HL-60/S4 treated with phorbol 12-myristate 13-acetate at 8.2 ng/mL for 4 days and 3 days (cell line): ENCODE data around the gene SFN.
"Not testable (repeated sequence)": the region's sequence is repeated elsewhere in the genome, so short reads cannot be mapped to it uniquely, and the experiment has no call there.

Experiments
- in situ Hi-C: fragments of 300-500 bp; cut with MboI; formaldehyde crosslinking; loops from 2 replicates; pipeline ENCODE4 v1.15.0; 2022; ENCODE audit warnings: low sequenced_read_pairs

The SFN gene

DNA sequence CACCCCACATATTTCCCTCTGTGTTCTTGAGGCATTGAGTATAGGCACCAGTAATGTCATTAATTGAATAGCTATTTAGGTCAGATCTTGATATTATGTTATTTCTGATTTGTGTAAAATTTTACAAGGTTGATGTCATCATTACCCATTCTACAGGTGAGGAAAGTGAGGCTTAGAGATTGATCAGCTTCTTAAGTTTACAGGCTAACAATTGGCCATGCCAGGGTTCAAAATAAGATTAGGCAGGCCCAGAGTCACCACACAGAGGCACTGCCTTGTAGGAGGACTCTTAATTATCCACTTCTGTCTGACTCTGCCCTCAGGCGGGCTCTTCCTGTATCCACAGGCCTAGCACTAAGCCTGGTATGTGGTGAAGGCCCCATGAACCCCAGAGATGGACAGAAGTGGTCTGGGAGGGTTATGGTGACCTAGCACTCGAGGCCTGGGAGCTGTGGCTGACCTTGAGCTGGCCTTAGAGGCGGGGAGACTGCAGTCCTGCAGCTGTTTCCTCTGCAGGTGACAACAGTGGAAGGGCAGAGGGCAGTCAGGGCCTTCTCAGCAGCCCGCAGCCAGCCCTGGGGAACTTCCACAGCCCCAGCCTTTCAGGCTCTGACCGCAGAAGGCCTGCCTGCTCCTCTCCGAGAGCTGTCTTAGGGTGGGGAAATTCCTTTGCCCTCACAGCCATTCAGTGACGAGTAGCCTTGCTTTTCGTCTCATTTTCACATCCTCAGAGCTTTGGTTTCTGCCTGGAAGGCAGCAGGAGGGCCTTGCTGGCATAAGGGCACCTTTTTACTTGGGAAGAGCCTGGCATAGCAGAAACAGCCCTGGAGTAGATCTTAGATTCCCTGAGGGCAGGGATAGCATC lies 24.2 kb upstream of the SFN start:
- in situ Hi-C loops: no loop called here

GRCh38 chr1:26839339-26839722 lies 23.6 kb upstream of the SFN start:
- in situ Hi-C loops: no loop called here

GRCh38 chr1:26839779-26840178 lies 23.2 kb upstream of the SFN start:
- in situ Hi-C loops: no loop called here

GRCh38 chr1:26844424-26845196 lies 18.3 kb upstream of the SFN start:
- in situ Hi-C loops: no loop called here

DNA sequence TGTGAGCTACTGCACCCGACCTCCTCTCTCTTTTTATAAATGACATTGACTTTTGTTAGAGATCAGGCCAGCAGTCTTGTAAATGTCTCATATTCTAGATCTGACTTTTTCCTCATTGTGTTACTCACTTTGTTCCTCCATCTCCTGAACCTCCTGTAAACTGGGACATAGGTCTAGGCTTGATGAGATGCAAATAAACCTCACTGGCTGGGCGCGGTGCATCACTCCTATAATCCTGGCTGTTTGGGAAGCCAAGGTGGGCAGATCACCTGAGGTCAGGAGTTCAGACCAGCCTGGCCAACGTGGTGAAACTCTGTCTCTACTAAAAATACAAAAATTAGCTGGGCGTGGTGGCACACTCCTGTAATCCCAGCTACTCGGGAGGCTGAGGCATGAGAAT lies 15.1 kb upstream of the SFN start:
- in situ Hi-C loops: not testable (repeated sequence)

DNA sequence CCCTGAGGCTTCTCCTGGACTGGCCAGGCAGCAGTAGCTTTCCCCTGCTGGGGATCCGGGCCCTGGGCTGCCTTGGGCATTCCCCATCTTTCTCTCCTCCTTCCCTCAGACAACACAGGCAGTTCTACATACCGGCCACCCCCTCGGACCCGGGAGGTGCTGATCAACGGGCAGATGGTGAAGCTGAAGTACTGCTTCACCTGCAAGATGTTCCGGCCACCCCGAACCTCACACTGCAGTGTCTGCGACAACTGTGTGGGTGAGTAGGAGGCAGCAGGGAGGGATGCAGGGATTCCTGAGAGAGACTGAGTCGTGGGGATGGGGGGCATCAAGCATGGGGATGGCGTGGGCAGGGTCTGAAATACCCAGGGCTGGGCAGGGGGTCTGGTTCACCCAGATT lies 14.4 kb upstream of the SFN start:
- in situ Hi-C loops: no loop called here

- in situ Hi-C loops: no loop called here
Measured at GRCh38 chr1:26848941-26849774, 13.8 kb upstream of the SFN start.

- in situ Hi-C loops: no loop called here
Measured at GRCh38 chr1:26851106-26851684, 11.8 kb upstream of the SFN start.

DNA sequence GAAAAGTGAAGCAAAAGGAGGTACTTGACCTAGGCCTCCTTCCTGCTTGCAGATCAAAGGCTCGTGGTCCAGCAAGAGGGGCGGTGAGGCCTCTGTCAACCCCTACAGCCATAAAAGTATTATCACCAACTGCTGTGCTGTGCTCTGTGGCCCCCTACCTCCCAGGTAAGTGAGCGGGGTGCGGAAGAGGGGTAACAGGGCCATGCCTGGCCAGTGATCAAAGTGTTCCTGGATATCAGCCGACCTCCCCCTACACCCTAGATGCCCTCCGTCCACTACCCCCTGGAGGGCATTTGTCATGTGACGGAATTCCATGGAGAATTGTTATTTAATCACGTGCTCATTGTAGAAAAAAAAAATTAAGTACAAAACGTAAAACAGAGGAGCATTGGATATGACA lies 10.2 kb upstream of the SFN start:
- in situ Hi-C loops: no loop called here

GRCh38 chr1:26853156-26853555 lies 9.8 kb upstream of the SFN start:
- in situ Hi-C loops: no loop called here

GRCh38 chr1:26853600-26853999 lies 9.3 kb upstream of the SFN start:
- in situ Hi-C loops: no loop called here

DNA sequence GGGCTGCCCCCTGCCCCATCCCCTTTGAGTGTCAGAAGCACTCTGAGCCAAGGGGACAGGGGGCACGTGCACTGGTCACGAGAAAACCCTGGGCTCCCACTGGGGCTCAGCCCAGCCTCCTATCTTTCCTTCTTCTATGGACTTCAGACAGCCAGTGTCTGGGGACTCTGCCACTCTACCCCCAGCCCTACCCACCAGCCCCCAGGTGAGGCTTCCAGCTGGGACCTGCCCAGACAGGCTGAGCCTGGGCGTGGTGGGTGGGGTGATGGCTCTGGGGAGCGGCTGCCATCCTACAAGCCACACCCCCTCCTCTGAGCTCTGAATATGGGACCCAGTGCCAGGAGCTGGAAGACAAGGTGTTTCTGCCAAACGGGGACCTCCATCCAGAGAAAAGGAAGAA lies 8.0 kb upstream of the SFN start:
- in situ Hi-C loops: no loop called here

- in situ Hi-C loops: no loop called here
Measured at GRCh38 chr1:26855636-26856035, 7.3 kb upstream of the SFN start.

GRCh38 chr1:26856181-26856580 lies 6.8 kb upstream of the SFN start:
- in situ Hi-C loops: no loop called here

DNA sequence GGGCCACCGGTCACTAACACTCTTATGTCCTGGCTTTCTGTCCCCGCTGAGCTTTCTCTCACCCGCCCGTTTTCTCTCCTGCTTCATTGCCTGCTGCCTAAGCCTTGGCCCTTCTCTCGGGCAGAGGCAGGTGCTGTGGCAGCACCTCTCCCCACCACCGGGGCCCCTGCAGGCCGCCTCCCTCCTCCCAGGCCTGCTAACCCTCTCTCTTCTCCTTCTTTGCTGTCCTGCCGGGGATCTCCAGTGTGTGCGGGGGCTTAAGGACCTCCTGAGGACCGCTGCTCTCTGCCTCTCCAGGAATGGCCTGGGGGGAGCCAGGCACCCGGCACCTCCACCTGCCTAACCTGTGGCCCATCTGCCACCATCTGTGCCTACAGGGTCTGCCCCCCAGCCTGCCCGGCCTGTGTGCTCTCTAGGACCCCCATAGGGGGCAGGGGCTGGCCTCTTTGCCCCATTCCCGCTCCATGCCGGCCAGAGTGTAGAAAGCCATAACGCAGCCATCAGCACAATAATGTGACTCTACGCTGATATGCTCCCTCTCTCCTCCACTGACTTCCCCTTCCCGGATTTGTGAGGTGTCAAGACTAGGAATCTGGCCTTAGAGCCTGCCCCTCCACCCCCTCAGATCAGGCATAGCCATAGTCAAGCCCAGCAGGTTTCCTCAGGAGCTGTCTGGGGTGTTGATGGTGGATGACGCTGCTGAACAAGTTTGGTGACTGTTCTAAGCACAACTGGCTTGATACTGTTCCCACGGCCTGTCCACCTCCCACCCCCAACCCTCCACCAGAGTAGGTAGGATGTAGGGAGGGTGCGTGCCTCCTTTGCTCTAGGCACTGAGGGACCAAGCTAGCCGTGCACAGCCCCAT lies 6.1 kb upstream of the SFN start:
- in situ Hi-C loops: no loop called here

GRCh38 chr1:26857473-26858060 lies 5.4 kb upstream of the SFN start:
- in situ Hi-C loops: no loop called here

DNA sequence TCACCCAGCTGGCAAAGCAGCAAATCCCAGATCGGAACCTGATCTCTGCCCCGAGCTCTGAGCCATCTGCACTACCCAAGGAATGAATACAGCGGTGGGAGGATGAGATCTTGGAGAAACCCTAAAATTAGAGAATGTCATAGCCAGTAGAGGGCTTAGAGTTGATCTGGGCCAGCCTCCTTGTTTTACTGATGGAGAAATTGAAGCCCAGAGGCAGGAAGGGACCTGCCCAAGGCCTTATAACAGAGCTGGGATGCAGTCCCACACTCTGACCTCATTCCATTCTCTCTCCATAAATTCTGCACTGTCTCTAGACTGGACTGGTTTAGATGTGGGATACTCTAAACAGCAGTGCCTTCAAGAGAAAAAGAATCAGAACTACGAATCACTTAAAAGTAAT lies 4.8 kb upstream of the SFN start:
- in situ Hi-C loops: no loop called here

DNA sequence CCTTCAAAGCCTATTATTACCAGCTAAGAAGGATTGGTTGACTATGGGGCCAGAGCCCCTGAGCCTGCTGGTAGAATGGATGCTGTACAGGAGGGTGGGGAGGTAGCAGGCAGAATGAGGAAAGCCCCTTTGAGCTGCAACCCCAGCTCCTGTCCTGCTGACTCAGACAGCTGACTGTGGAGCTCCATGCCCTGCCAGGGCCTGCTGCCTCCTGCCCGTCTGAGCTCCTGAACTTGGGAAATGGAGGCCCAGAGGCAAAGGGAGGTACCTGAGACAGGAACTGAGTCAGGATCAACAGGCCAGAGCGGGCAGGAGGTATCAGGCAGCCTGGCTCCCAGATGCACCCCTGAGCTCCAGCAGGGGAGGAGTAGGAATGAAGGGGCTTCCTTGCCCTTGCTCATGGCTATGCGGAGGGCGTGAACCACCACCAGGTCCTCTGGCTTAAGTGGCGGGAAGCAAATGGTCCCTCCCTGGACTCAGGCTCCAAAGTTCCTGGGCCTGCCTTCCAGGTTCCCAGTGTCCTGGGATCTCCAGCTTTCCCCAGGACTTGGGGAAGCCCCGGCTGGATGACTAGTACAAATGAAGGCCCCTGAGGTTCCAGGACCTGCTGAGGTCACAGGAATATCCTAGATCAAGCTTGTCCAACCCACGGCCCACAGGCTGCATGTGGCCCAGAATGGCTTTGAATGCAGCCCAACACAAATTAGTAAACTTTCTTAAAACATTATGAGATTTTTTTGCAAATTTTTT lies 3.9 kb upstream of the SFN start:
- in situ Hi-C loops: no loop called here

DNA sequence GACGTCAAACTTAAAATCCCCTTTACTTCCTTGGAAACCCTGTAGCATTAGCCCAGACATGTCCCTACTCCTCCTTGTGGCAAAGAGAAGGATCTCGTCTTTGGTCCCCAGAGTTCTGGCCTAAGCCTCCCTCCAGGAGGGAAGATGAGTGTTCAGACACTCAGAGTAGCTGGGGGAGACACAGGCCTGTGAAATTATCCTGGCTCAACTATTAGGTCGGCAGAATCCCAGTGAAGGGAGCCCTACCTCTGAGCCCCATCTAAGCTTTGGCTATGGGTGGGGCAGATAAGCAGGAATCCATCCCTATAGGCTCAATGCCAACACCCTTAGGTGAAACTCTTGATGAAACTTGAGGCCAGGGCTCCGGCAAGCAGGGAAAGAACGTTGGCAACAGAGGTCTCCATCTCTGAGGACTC lies 1.7 kb upstream of the SFN start:
- in situ Hi-C loops: no loop called here
